Nucleus accumbens (tissue), 56 donors: ENCODE results near the gene ITGA11.

Experiments used
- DNase-seq, 56 donors: peaks; one replicate each; lab custom pipeline; 2025; lab: John Stamatoyannopoulos, UW

Gene ITGA11

GRCh38 chr15:68279779-68280753 lies 151.9 kb downstream of the ITGA11 start:
- DNase-seq: no peak

DNA sequence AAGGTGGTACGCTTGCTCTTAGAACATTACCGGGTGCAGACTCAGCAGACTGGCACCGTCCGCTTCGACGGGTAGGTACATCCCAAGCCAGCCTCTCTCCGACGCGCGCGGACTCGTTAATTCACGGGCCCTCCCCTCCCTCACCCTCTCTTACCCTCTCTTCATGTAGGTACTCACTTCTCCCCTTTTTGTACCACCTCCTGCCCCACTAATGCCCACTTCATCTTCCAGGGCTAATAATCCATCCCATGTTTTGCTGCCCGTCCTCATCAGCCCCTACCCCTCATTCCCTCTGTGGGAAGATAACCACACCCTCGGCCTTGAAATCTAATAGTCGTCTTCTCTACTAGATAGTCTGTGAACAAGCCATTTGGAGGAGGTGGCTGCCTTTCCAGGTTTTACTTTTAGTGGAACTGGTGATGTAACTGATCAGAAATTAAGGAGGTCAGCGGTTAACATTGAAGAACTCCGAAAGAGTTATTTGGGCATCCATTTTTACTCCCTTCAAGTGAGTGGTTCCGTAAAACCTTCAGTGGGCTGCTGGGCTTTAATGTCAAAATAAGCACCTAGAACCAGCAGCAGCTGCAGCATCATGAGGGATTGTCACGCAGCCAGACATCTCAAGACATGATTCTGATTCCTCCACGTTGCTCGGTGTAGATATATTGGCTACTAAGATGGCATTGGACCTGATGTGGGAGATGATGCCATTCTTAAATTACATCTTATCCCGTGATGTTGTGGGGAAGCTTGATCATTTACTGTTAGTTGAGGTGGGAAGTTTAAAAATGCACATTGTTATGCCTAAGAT lies 153.2 kb downstream of the ITGA11 start:
- peak in 4 of 56 donors; percentile 46 to 65 (median 53) for DNase-seq

- peak in 5 of 56 donors; percentile 58 to 77 (median 65) for DNase-seq
These were observed 153.7 kb downstream of the ITGA11 start for GRCh38 chr15:68278345-68278594.

- DNase-seq: peak in 55 of 56 donors; percentile 53 to 99 (median 94)
These were observed 154.2 kb downstream of the ITGA11 start, which contains the start of gene FEM1B for GRCh38 chr15:68277603-68278344. FEM1B (plus strand) TSS chr15:68277745; CDS start chr15:68278418, 673 bp downstream.

DNA sequence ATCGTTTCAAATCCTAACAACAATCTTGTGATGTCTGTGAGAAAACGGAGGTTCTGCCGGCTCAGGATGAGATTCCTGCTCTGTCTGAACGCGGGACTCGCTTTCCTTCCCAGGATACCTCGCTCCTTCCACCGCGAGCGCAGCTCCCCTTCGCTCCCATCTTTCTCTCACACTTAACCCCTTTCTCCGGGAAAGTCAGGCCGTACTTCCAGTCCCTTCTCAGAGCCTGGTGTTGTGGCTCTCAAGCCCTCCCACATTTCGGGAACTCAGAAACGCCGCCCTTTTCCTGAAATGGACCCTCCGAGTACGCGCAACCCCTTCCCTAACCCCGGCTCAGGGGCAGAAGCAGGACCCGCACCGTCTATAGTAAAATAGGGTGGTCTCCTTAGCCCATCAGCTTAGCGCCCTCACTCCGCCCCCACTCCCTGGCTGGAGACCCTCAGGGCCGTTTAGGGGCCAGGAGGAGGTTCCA lies 154.8 kb downstream of the ITGA11 start:
- DNase-seq: peak in 28 of 56 donors; percentile 22 to 88 (median 68)

GRCh38 chr15:68276668-68277067 lies 155.3 kb downstream of the ITGA11 start:
- no peak for DNase-seq

DNA sequence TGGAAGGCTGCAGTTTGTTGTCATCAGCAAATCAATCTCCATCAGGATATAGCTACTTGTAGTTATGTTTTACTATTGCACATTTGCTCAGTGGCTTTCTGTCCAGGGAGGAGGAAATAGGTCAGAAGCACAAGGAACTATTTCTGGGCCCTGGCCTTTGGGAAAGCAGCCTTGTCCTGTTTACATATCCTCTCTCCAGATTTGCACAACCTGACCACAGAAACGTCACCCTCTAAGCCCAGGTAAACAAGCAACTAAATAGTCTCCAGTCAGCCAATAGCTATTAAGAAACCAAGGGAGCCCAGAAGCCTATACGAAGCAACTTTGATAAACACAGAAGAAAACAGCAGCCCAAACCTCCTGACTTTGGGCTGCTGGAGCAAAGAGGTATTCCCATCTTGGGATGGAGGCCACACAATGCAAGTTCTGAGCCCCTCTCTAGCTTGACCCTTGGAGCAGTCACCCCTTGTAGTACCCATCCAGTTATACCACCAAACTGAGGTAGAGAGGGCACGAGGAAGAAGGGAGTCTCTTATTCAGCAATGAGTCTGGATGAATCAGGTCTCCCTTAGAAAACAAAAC lies 156.7 kb downstream of the ITGA11 start:
- DNase-seq: no peak

GRCh38 chr15:68274201-68274848 lies 157.6 kb downstream of the ITGA11 start:
- no peak for DNase-seq

- no peak for DNase-seq
These were observed 159.2 kb downstream of the ITGA11 start for GRCh38 chr15:68272721-68273271.

GRCh38 chr15:68271854-68272471 lies 160.0 kb downstream of the ITGA11 start:
- peak in 14 of 56 donors; percentile 9 to 39 (median 23) for DNase-seq

GRCh38 chr15:68268405-68268804 lies 163.6 kb downstream of the ITGA11 start:
- DNase-seq: no peak

DNA sequence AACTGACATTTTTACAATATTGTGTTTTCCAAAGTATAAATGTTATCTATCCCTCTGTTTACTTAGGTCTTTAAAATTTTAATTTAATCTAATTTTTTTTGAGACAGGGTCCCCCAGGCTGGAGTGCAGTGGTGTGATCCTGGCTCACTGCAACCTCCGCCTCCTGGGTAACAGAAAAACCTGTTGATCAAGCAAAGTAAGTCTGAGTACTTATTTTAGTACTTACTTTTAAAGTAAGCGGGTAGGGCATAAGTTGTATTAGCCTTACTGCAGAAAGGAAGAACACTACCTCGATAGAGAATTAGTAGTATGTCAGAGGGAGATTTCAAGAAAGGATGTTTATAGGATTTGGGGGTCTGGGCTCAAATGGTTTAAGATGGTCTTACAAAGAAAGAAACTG lies 166.3 kb downstream of the ITGA11 start:
- DNase-seq: no peak

DNA sequence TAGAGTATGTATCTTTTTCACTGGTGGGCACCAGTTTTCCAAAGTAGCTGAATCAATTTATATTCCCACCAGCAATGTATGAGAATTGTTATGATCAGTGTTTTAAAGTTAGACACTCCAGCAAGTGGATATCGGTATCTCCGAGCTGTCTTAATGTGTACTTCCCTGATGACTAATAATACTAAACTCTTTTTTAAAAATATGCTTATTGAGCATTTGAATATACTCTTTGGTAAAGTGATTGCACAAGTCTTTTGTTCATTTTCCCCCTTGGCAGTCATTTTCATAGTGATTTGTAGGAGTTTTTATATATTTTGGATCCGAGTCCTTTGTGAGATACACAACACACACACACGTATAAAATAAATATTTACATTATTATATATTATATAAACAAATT lies 166.9 kb downstream of the ITGA11 start:
- no peak for DNase-seq

DNA sequence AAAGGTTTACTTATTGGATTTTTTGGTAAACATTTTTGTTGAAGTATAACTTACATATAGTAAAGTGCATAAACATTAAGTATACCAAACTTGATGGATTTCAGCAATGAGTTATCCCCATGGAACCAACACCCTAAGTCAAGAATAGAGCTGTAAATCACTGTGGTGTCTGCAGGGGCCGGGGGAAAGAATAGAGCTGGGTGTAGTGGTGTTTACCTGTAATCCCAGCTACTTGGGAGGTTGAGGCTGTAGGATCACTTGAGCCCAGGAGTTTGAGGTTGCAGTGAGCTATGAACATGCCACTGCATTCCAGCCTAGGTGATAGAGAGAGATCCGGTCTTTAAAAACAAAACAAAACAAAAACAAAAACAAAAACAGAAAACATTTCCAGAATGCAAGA lies 167.7 kb downstream of the ITGA11 start:
- no peak for DNase-seq

- DNase-seq: no peak
These were observed 169.2 kb downstream of the ITGA11 start for GRCh38 chr15:68262514-68263356.

DNA sequence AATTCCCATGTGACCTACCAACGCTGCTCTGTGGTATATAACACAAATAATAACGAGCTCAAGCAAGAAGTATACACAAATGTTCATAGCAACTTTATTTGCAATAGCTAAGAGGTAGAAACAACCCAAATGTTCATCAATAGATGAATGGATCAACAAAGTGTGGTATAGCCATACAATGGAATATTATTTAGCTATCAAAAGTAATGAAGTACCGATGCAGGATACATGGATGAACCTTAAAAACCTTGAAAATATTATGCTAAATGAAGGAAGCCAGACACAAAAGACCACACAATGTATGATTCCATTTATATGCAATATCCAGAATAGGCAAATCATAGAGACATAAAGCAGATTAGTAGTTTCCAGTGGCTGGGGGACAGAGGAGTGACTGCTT lies 170.0 kb downstream of the ITGA11 start:
- no peak for DNase-seq

DNA sequence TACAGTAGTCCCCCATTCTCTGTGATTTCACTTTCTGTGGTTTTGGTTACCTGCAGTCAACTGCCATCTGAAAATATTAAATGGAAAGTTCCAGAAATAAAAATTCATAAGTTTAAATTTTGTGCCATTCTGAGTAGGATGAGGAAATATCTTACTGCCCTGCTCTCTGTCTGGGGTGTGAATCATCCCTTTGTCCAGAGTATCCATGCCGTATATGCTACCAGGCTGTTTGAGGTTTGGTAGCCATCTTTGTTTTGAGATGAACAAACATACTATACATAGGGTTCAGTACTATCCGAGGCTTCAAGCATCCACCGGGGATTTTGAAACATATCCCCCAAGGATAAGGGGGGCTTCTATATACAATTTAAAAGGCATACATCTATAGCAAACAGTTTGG lies 170.7 kb downstream of the ITGA11 start:
- DNase-seq: no peak

GRCh38 chr15:68259883-68260282 lies 172.1 kb downstream of the ITGA11 start:
- no peak for DNase-seq
